Stimulated activated effector memory CD8-positive, alpha-beta T cell treated with anti-CD3 and anti-CD28 coated beads, Interleukin-12 subunit alpha, Interleukin-12 subunit beta, amount 100 ng/mL, for 72 hours (primary cell): ENCODE results near the gene CCL7.
"Not testable (repeated sequence)": the region's sequence is repeated elsewhere in the genome, so short reads cannot be mapped to it uniquely, and the experiment has no call there.

Experiments used
- ATAC-seq: fragments of 150-1000 bp; cut with Tn5 transposase; 2 replicates; pipeline ENCODE4 v1.10.0; 2021
- DNase-seq, 2 donors: peaks; one replicate each; pipeline ENCODE4 v3.0.0; 2021 to 2022; ENCODE audit warnings: low spot score in 2 of 2
- H3K27ac Mint-ChIP-seq: one replicate; pipeline ENCODE4 v1.8.0; 2022; ENCODE audit warnings: mild to moderate bottlenecking, mixed read lengths
- H3K36me3 Mint-ChIP-seq: one replicate; pipeline ENCODE4 v1.8.0; 2022; ENCODE audit warnings: mild to moderate bottlenecking, mixed read lengths
- H3K4me1 Mint-ChIP-seq: one replicate; pipeline ENCODE4 v1.8.0; 2022; ENCODE audit warnings: mixed read lengths
- H3K4me3 Mint-ChIP-seq: one replicate; pipeline ENCODE4 v1.8.0; 2022; ENCODE audit warnings: mild to moderate bottlenecking, mixed read lengths
- H3K9me3 Mint-ChIP-seq: one replicate; pipeline ENCODE4 v1.8.0; 2022; ENCODE audit warnings: mixed read lengths

The CCL7 gene

GRCh38 chr17:34269969-34270368 is at the start of gene CCL7:
TSS of gene CCL7 (plus strand) at chr17:34270221. CDS start at chr17:34270291, 70 bp downstream.
- Mint-ChIP-seq H3K9me3 (no peaks in the 10 kb centered on the region), H3K36me3 (no peaks in the 10 kb centered on the region), H3K4me1 (no peaks in the 10 kb centered on the region), H3K4me3 (no peak within 1 kb of the TSS), H3K27ac (no peak within 1 kb of the TSS)
- ATAC-seq (no peak), DNase-seq (no peak)

- Mint-ChIP-seq H3K4me1 (no peaks in the 10 kb centered on the region), H3K36me3 (no peaks in the 10 kb centered on the region), H3K27ac (no peak overlapping the region), H3K4me3 (no peak overlapping the region), H3K9me3 (no peaks in the 10 kb centered on the region)
- no peak for ATAC-seq
- no peak for DNase-seq
These were observed 49.1 kb upstream of the CCL7 start for GRCh38 chr17:34220752-34221395.

GRCh38 chr17:34221411-34221810 is 48.6 kb upstream of the CCL7 start:
- Mint-ChIP-seq H3K9me3 (no peaks in the 10 kb centered on the region), H3K4me3 (no peak overlapping the region), H3K36me3 (no peaks in the 10 kb centered on the region), H3K27ac (no peak overlapping the region), H3K4me1 (no peaks in the 10 kb centered on the region)
- ATAC-seq (no peak), DNase-seq (no peak)

GRCh38 chr17:34222722-34223497 is 47.1 kb upstream of the CCL7 start:
- no peaks in the 10 kb centered on the region for H3K4me1 Mint-ChIP-seq
- no peak overlapping the region for H3K4me3 Mint-ChIP-seq
- DNase-seq (no peak), ATAC-seq (no peak)
- no peaks in the 10 kb centered on the region for H3K9me3 Mint-ChIP-seq
- no peaks in the 10 kb centered on the region for H3K36me3 Mint-ChIP-seq
- H3K27ac Mint-ChIP-seq = no peak overlapping the region

GRCh38 chr17:34225046-34225445 is 45.0 kb upstream of the CCL7 start:
- H3K9me3 Mint-ChIP-seq = no peaks in the 10 kb centered on the region
- ATAC-seq (no peak), DNase-seq (no peak)
- H3K4me1 Mint-ChIP-seq = no peaks in the 10 kb centered on the region
- H3K27ac Mint-ChIP-seq = no peak overlapping the region
- no peaks in the 10 kb centered on the region for H3K36me3 Mint-ChIP-seq
- H3K4me3 Mint-ChIP-seq = no peak overlapping the region

- no peak overlapping the region for H3K4me3 Mint-ChIP-seq
- ATAC-seq = no peak
These were observed 43.8 kb upstream of the CCL7 start for GRCh38 chr17:34226011-34226743.

GRCh38 chr17:34226744-34227034 is 43.3 kb upstream of the CCL7 start:
- Mint-ChIP-seq H3K27ac (no peak overlapping the region), H3K9me3 (no peaks in the 10 kb centered on the region), H3K4me3 (no peak overlapping the region), H3K4me1 (no peaks in the 10 kb centered on the region), H3K36me3 (no peaks in the 10 kb centered on the region)
- ATAC-seq (no peak), DNase-seq (no peak)

More at GRCh38 chr17:34226011-34226743, 43.8 kb upstream of the CCL7 start:
- Mint-ChIP-seq H3K27ac (no peak overlapping the region), H3K4me1 (no peaks in the 10 kb centered on the region), H3K36me3 (no peaks in the 10 kb centered on the region), H3K9me3 (no peaks in the 10 kb centered on the region)
- no peak for DNase-seq

- not testable (repeated sequence) for H3K36me3 Mint-ChIP-seq, H3K9me3 Mint-ChIP-seq, H3K4me1 Mint-ChIP-seq, H3K4me3 Mint-ChIP-seq, ATAC-seq, DNase-seq, H3K27ac Mint-ChIP-seq
These were observed 42.7 kb upstream of the CCL7 start for GRCh38 chr17:34227293-34227692.

- DNase-seq = no peak
- H3K27ac Mint-ChIP-seq = no peak overlapping the region
- no peaks in the 10 kb centered on the region for H3K4me1 Mint-ChIP-seq
- no peak overlapping the region for H3K4me3 Mint-ChIP-seq
- no peaks in the 10 kb centered on the region for H3K36me3 Mint-ChIP-seq
- no peaks in the 10 kb centered on the region for H3K9me3 Mint-ChIP-seq
- no peak for ATAC-seq
These were observed 42.3 kb upstream of the CCL7 start for GRCh38 chr17:34227707-34228106.

- DNase-seq (no peak), ATAC-seq (no peak)
- H3K4me3 Mint-ChIP-seq = no peak overlapping the region
- H3K4me1 Mint-ChIP-seq = no peaks in the 10 kb centered on the region
- no peak overlapping the region for H3K27ac Mint-ChIP-seq
- no peaks in the 10 kb centered on the region for H3K36me3 Mint-ChIP-seq
- H3K9me3 Mint-ChIP-seq = no peaks in the 10 kb centered on the region
These were observed 41.2 kb upstream of the CCL7 start for GRCh38 chr17:34228781-34229180.

GRCh38 chr17:34230342-34230741 is 39.7 kb upstream of the CCL7 start:
- no peaks in the 10 kb centered on the region for H3K9me3 Mint-ChIP-seq
- H3K36me3 Mint-ChIP-seq = no peaks in the 10 kb centered on the region
- H3K27ac Mint-ChIP-seq = no peak overlapping the region
- ATAC-seq (no peak), DNase-seq (no peak)
- no peak overlapping the region for H3K4me3 Mint-ChIP-seq
- H3K4me1 Mint-ChIP-seq = no peaks in the 10 kb centered on the region

- no peak for ATAC-seq
- no peaks in the 10 kb centered on the region for H3K36me3 Mint-ChIP-seq
These were observed 35.4 kb upstream of the CCL7 start for GRCh38 chr17:34234616-34235015.

GRCh38 chr17:34235389-34236028 is 34.5 kb upstream of the CCL7 start:
- ATAC-seq (no peak), DNase-seq (no peak)
- Mint-ChIP-seq H3K9me3 (no peaks in the 10 kb centered on the region), H3K27ac (no peak overlapping the region), H3K4me1 (no peaks in the 10 kb centered on the region), H3K4me3 (no peak overlapping the region), H3K36me3 (no peaks in the 10 kb centered on the region)

More at GRCh38 chr17:34234616-34235015, 35.4 kb upstream of the CCL7 start:
- no peaks in the 10 kb centered on the region for H3K4me1 Mint-ChIP-seq
- DNase-seq = no peak
- no peak overlapping the region for H3K4me3 Mint-ChIP-seq
- H3K9me3 Mint-ChIP-seq = no peaks in the 10 kb centered on the region
- H3K27ac Mint-ChIP-seq = no peak overlapping the region

GRCh38 chr17:34236281-34236892 is 33.6 kb upstream of the CCL7 start:
- no peaks in the 10 kb centered on the region for H3K4me1 Mint-ChIP-seq
- no peaks in the 10 kb centered on the region for H3K36me3 Mint-ChIP-seq
- no peak for DNase-seq
- no peaks in the 10 kb centered on the region for H3K9me3 Mint-ChIP-seq
- H3K4me3 Mint-ChIP-seq = no peak overlapping the region
- H3K27ac Mint-ChIP-seq = no peak overlapping the region
- no peak for ATAC-seq

GRCh38 chr17:34237458-34237857 is 32.6 kb upstream of the CCL7 start:
- Mint-ChIP-seq H3K27ac (no peak overlapping the region), H3K36me3 (no peaks in the 10 kb centered on the region), H3K4me1 (no peaks in the 10 kb centered on the region), H3K4me3 (no peak overlapping the region), H3K9me3 (no peaks in the 10 kb centered on the region)
- no peak for DNase-seq
- ATAC-seq = no peak
